Hepatocyte (in vitro differentiated cells): ENCODE results near the gene SYNGAP1. TPM values are rescaled to one million over a fixed set of nuclear protein-coding genes. Genes with fewer than 3 reads are reported as not detected.

Source experiments
- DNase-seq: peaks from one replicate; pipeline ENCODE4 v3.0.0-alpha.2; 2016; ENCODE audit warnings: low spot score
- H2AFZ ChIP-seq: fragments of 200-600 bp; sonication (generic); 2 replicates; pipeline ENCODE4 v1.6.0; 2016; ENCODE audit warnings: antibody characterized with exemption, mild to moderate bottlenecking
- H3K27ac ChIP-seq: fragments of 200-600 bp; sonication (generic); 2 replicates; pipeline ENCODE4 v1.5.1; 2016; ENCODE audit warnings: mild to moderate bottlenecking
- H3K27me3 ChIP-seq: fragments of 200-600 bp; sonication (generic); 2 replicates; pipeline ENCODE4 v1.6.1; 2016
- H3K36me3 ChIP-seq: fragments of 200-600 bp; sonication (generic); replicated peaks from 2 replicates; pipeline ENCODE4 v1.5.1; 2016; ENCODE audit warnings: low read depth; ENCODE audit not compliant: insufficient read depth
- H3K4me1 ChIP-seq: fragments of 200-600 bp; sonication (generic); 2 replicates; pipeline ENCODE4 v1.5.1; 2016; ENCODE audit warnings: mild to moderate bottlenecking, moderate library complexity; ENCODE audit not compliant: insufficient read depth
- H3K4me2 ChIP-seq: fragments of 200-600 bp; sonication (generic); 2 replicates; pipeline ENCODE4 v1.6.0; 2016
- H3K4me3 ChIP-seq: fragments of 200-600 bp; sonication (generic); 2 replicates; pipeline ENCODE4 v1.5.1; 2016; ENCODE audit warnings: mild to moderate bottlenecking
- H3K79me2 ChIP-seq: fragments of 200-600 bp; sonication (generic); 2 replicates; pipeline ENCODE4 v1.6.0; 2017; ENCODE audit warnings: mild to moderate bottlenecking
- H3K9me2 ChIP-seq: fragments of 200-600 bp; sonication (generic); replicated peaks from 2 replicates; pipeline ENCODE4 v1.6.0; 2017; ENCODE audit warnings: mild to moderate bottlenecking; ENCODE audit not compliant: insufficient read depth
- H3K9me3 ChIP-seq: fragments of 200-600 bp; sonication (generic); 2 replicates; pipeline ENCODE4 v1.5.1; 2016; ENCODE audit warnings: low read depth, mild to moderate bottlenecking
- H4K20me1 ChIP-seq: fragments of 200-600 bp; sonication (generic); 2 replicates; pipeline ENCODE4 v1.6.0; 2016; ENCODE audit warnings: mild to moderate bottlenecking; ENCODE audit not compliant: insufficient read depth, poor library complexity, severe bottlenecking
- EZH2 ChIP-seq: fragments of 200-600 bp; sonication (generic); IDR thresholded peaks from 2 replicates; pipeline ENCODE4 v1.6.1; 2016; ENCODE audit warnings: antibody characterized with exemption, mild to moderate bottlenecking, borderline replicate concordance
- EZH2phosphoT487 ChIP-seq: fragments of 200-600 bp; sonication (generic); IDR thresholded peaks from one replicate; pipeline ENCODE4 v1.6.1; 2018; ENCODE audit warnings: antibody characterized with exemption, mild to moderate bottlenecking, low read depth, moderate library complexity; ENCODE audit not compliant: unreplicated experiment, severe bottlenecking
- WGBS: methylation state at CpG from one replicate; pipeline ENCODE4 v1.1.6; 2016; ENCODE audit warnings: low lambda C conversion rate; ENCODE audit errors: missing lambda C conversion rate; 5-methylcytosine and 5-hydroxymethylcytosine counted together
- microRNA-seq: library from miRNA; unstranded; fragments of <30 nt; microRNA quantifications from one replicate; pipeline ENCODE4, GENCODE V29; 2017
- polyA plus RNA-seq: library from polyadenylated mRNA; unstranded; fragments of >200 nt; fragmentation: Nextera tagmentation; extraction: Ambion mirVana; gene quantifications from 2 replicates; pipeline ENCODE4 v1.2.1, GENCODE V29; 2016
- small RNA-seq: library from RNA; depleted of rRNA; stranded (forward); fragments of <200 nt; gene quantifications from one replicate; pipeline ENCODE3, GENCODE V24; 2014
- total RNA-seq: library from RNA; depleted of rRNA; stranded (reverse); fragments of >200 nt; gene quantifications from 2 replicates; pipeline ENCODE4 v1.2.3, GENCODE V29; 2014
- TF ChIP-seq, protein P1 (sequence below): fragments of 200-600 bp; sonication (generic); IDR thresholded peaks from 2 replicates; pipeline ENCODE4 v1.5.1; 2016; ENCODE audit warnings: antibody characterized with exemption, mild to moderate bottlenecking; ENCODE audit not compliant: poor library complexity

Gene SYNGAP1
- total and polyA plus RNA-seq, 2 experiments from 2014 or later, result 5.7 to 6.6 TPM

GRCh38 chr6:33497157-33497556, 77.3 kb downstream of the SYNGAP1 start:
- 95% methylated on average over 7 of the region's 7 CpGs for WGBS
- Histone ChIP-seq H3K4me3 (no peak overlapping the region), H3K27me3 (no peaks in the 10 kb centered on the region)

GRCh38 chr6:33502486-33502885, 82.6 kb downstream of the SYNGAP1 start:
- Histone ChIP-seq H3K9me3 (no peaks in the 10 kb centered on the region), H3K27me3 (no peaks in the 10 kb centered on the region), H3K79me2 (no peaks in the 10 kb centered on the region), H3K4me2 (no peak overlapping the region), H2AFZ (no peak overlapping the region), H3K4me3 (no peak overlapping the region), H3K36me3 (no peaks in the 10 kb centered on the region), H4K20me1 (no peaks in the 10 kb centered on the region), H3K4me1 (no peaks in the 10 kb centered on the region), H3K9me2 (no peaks in the 10 kb centered on the region), H3K27ac (no peak overlapping the region)
- WGBS, result 94% methylated on average over 23 of the region's 23 CpGs
- TF ChIP-seq EZH2 (no peak), EZH2phosphoT487 (no peak)
- TF ChIP-seq, protein P1, sequence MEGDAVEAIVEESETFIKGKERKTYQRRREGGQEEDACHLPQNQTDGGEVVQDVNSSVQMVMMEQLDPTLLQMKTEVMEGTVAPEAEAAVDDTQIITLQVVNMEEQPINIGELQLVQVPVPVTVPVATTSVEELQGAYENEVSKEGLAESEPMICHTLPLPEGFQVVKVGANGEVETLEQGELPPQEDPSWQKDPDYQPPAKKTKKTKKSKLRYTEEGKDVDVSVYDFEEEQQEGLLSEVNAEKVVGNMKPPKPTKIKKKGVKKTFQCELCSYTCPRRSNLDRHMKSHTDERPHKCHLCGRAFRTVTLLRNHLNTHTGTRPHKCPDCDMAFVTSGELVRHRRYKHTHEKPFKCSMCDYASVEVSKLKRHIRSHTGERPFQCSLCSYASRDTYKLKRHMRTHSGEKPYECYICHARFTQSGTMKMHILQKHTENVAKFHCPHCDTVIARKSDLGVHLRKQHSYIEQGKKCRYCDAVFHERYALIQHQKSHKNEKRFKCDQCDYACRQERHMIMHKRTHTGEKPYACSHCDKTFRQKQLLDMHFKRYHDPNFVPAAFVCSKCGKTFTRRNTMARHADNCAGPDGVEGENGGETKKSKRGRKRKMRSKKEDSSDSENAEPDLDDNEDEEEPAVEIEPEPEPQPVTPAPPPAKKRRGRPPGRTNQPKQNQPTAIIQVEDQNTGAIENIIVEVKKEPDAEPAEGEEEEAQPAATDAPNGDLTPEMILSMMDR, result no peak
- no peak for DNase-seq

More at GRCh38 chr6:33497157-33497556, 77.3 kb downstream of the SYNGAP1 start:
- Histone ChIP-seq H3K36me3 (no peaks in the 10 kb centered on the region), H3K4me1 (no peaks in the 10 kb centered on the region), H4K20me1 (no peaks in the 10 kb centered on the region), H3K27ac (no peak overlapping the region), H3K9me3 (no peaks in the 10 kb centered on the region), H3K9me2 (no peaks in the 10 kb centered on the region), H3K4me2 (no peak overlapping the region), H2AFZ (no peak overlapping the region), H3K79me2 (no peaks in the 10 kb centered on the region)
- no peak for DNase-seq
- TF ChIP-seq, protein P1, result no peak
- no peak for TF ChIP-seq EZH2phosphoT487
- TF ChIP-seq EZH2, result no peak

- no peaks in the 10 kb centered on the region for H3K4me1 ChIP-seq
- TF ChIP-seq EZH2phosphoT487 (no peak), EZH2 (no peak)
- TF ChIP-seq, protein P1, result no peak
- no peak overlapping the region for H3K4me2 ChIP-seq
- no peaks in the 10 kb centered on the region for H3K27me3 ChIP-seq
- no peaks in the 10 kb centered on the region for H3K36me3 ChIP-seq
- no peak overlapping the region for H3K4me3 ChIP-seq
- no peaks in the 10 kb centered on the region for H3K9me3 ChIP-seq
- DNase-seq, result no peak
- H3K9me2 ChIP-seq, result no peaks in the 10 kb centered on the region
- no peaks in the 10 kb centered on the region for H3K79me2 ChIP-seq
- no peak overlapping the region for H2AFZ ChIP-seq
- H3K27ac ChIP-seq, result no peak overlapping the region
- no peaks in the 10 kb centered on the region for H4K20me1 ChIP-seq
Measured at GRCh38 chr6:33504486-33504885, 84.6 kb downstream of the SYNGAP1 start.

Small RNA genes lying within 50 kb of the gene (microRNA-seq; reads per million reads assigned to microRNA genes)
- gene MIR5004, result not detected

Small RNA genes lying within 50 kb of the gene (small RNA-seq; reads per million reads assigned to genes)
- not detected for gene RPL35AP4
- not detected for gene ZBTB9

Other genes starting within 250 kb of the SYNGAP1 start
- gene COL11A2, start 227.6 kb upstream of the SYNGAP1 start, total RNA-seq, result 2.5 and 3.0 TPM in 2 replicates
- gene COL11A2, start 227.6 kb upstream of the SYNGAP1 start, polyA plus RNA-seq, result 4.2 and 4.7 TPM in 2 replicates
- 14.2 and 17.0 TPM in 2 replicates for gene RXRB, start 219.4 kb upstream of the SYNGAP1 start, total RNA-seq
- 24.6 and 29.8 TPM in 2 replicates for gene RXRB, start 219.4 kb upstream of the SYNGAP1 start, polyA plus RNA-seq
- 118 and 130 TPM in 2 replicates for gene SLC39A7, start 219.2 kb upstream of the SYNGAP1 start, total RNA-seq
- gene SLC39A7, start 219.2 kb upstream of the SYNGAP1 start, polyA plus RNA-seq, result 46.4 and 55.0 TPM in 2 replicates
- 6.0 and 7.8 TPM in 2 replicates for gene HSD17B8, start 215.4 kb upstream of the SYNGAP1 start, total RNA-seq
- gene HSD17B8, start 215.4 kb upstream of the SYNGAP1 start, polyA plus RNA-seq, result 11.1 and 12.9 TPM in 2 replicates
- gene RING1, start 211.6 kb upstream of the SYNGAP1 start, total RNA-seq, result 25.0 and 25.6 TPM in 2 replicates
- 32.3 and 32.5 TPM in 2 replicates for gene RING1, start 211.6 kb upstream of the SYNGAP1 start, polyA plus RNA-seq
- gene VPS52, start 148.2 kb upstream of the SYNGAP1 start, total RNA-seq, result 28.8 and 43.2 TPM in 2 replicates
- 42.5 and 48.3 TPM in 2 replicates for gene VPS52, start 148.2 kb upstream of the SYNGAP1 start, polyA plus RNA-seq
- 3,293 and 3,728 TPM in 2 replicates for gene RPS18, start 148.0 kb upstream of the SYNGAP1 start, total RNA-seq
- 1,497 and 1,517 TPM in 2 replicates for gene RPS18, start 148.0 kb upstream of the SYNGAP1 start, polyA plus RNA-seq
- 2.0 and 5.2 TPM in 2 replicates for gene B3GALT4, start 142.9 kb upstream of the SYNGAP1 start, total RNA-seq
- 5.7 and 8.1 TPM in 2 replicates for gene B3GALT4, start 142.9 kb upstream of the SYNGAP1 start, polyA plus RNA-seq
- 46.6 and 51.1 TPM in 2 replicates for gene WDR46, start 130.8 kb upstream of the SYNGAP1 start, total RNA-seq
- 70.1 and 84.2 TPM in 2 replicates for gene WDR46, start 130.8 kb upstream of the SYNGAP1 start, polyA plus RNA-seq
- 43.9 and 52.7 TPM in 2 replicates for gene PFDN6, start 130.5 kb upstream of the SYNGAP1 start, total RNA-seq
- 19.5 and 27.2 TPM in 2 replicates for gene PFDN6, start 130.5 kb upstream of the SYNGAP1 start, polyA plus RNA-seq
- gene RGL2, start 121.1 kb upstream of the SYNGAP1 start, total RNA-seq, result 57.4 and 63.3 TPM in 2 replicates
- 82.1 and 89.3 TPM in 2 replicates for gene RGL2, start 121.1 kb upstream of the SYNGAP1 start, polyA plus RNA-seq
- gene TAPBP, start 106.0 kb upstream of the SYNGAP1 start, total RNA-seq, result 39.1 and 59.3 TPM in 2 replicates
- gene TAPBP, start 106.0 kb upstream of the SYNGAP1 start, polyA plus RNA-seq, result 108 and 116 TPM in 2 replicates
- 21.6 and 23.4 TPM in 2 replicates for gene ZBTB22, start 102.3 kb upstream of the SYNGAP1 start, total RNA-seq
- gene ZBTB22, start 102.3 kb upstream of the SYNGAP1 start, polyA plus RNA-seq, result 23.2 and 23.8 TPM in 2 replicates
- gene DAXX, start 97.1 kb upstream of the SYNGAP1 start, total RNA-seq, result 26.4 and 31.0 TPM in 2 replicates
- 28.4 and 35.3 TPM in 2 replicates for gene DAXX, start 97.1 kb upstream of the SYNGAP1 start, polyA plus RNA-seq
- 6.9 and 12.7 TPM in 2 replicates for gene KIFC1, start 28.2 kb upstream of the SYNGAP1 start, total RNA-seq
- gene KIFC1, start 28.2 kb upstream of the SYNGAP1 start, polyA plus RNA-seq, result 6.1 and 6.6 TPM in 2 replicates
- gene PHF1, start 9.1 kb upstream of the SYNGAP1 start, total RNA-seq, result 37.2 and 44.4 TPM in 2 replicates
- gene PHF1, start 9.1 kb upstream of the SYNGAP1 start, polyA plus RNA-seq, result 42.4 and 53.0 TPM in 2 replicates
- gene CUTA, start 2.0 kb upstream of the SYNGAP1 start, total RNA-seq, result 121 and 150 TPM in 2 replicates
- 349 and 357 TPM in 2 replicates for gene CUTA, start 2.0 kb upstream of the SYNGAP1 start, polyA plus RNA-seq
- 5.1 and 6.2 TPM in 2 replicates for gene ZBTB9, start 34.5 kb downstream of the SYNGAP1 start, total RNA-seq
- gene ZBTB9, start 34.5 kb downstream of the SYNGAP1 start, polyA plus RNA-seq, result 5.0 and 6.7 TPM in 2 replicates
- 18.6 and 24.0 TPM in 2 replicates for gene BAK1, start 160.2 kb downstream of the SYNGAP1 start, total RNA-seq
- 23.6 and 33.1 TPM in 2 replicates for gene BAK1, start 160.2 kb downstream of the SYNGAP1 start, polyA plus RNA-seq
- 27.3 and 39.6 TPM in 2 replicates for gene ITPR3, start 201.3 kb downstream of the SYNGAP1 start, total RNA-seq
- 14.8 and 16.5 TPM in 2 replicates for gene ITPR3, start 201.3 kb downstream of the SYNGAP1 start, polyA plus RNA-seq